ENCODE data around the gene C21orf58. TPM values are rescaled to one million over a fixed set of nuclear protein-coding genes. Genes with fewer than 3 reads are reported as not detected.
A peak's percentile ranks its signal among the peaks of the same experiment; 100 is the strongest.

The C21orf58 gene
- total RNA-seq, 3 donors from 2014 or later (not counting 1 experiment from before 2014, with no cell fraction given), result 4.0 to 8.9 (median 5.2) TPM

DNA sequence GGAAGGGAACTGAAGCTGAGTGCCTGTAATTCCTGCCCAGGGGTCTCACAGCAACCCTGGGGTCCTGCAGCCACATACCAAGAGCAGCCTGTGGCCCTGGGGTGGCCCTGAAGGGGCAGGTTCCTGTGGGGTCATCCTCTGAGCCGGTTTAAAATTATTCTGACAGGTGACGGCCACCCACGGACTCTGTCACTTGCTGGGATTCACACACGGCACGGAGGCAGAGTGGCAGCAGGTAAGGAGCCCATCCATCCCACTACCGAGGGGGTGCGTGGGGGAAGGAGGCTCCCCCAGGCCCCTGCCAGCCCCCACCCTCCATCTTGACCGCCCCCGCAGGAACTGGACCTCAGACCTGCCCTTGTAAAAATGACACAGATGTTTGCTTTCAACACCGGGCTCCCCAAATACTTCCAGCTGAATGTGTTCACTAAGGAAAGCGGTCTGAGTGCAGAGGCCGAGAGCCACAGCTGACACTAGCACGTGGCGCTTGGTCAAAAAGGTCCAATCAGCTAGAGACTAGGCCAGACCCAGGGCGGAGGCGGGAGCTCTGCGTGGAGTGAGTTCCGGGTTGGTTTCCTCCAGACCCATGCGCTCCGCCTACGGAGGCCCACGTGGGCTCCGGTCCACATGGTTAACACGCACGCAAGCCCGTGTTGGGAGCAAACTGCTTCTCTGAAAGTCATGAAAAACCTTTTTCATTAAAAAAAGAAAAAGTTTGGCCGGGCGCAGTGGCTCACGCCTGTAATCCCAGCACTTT lies 27.5 kb downstream of the C21orf58 start:
- peak; percentile 30 to 70 for DNase-seq
- Mint-ChIP-seq H3K9me3 (no peaks in the 10 kb centered on the region), H3K4me3 (peak overlapping the region; percentile 75), H3K27me3 (ENCODE audit: low read depth in 2 of 2) (peaks cover 0 to 4% of the 10 kb centered on the region in 2 donors), H3K4me1 (peaks cover 6 to 15% of the 10 kb centered on the region in 2 donors), H3K36me3 (no peaks in the 10 kb centered on the region), H3K27ac (peak overlapping the region; percentile 68 to 69)
- Histone ChIP-seq H3K27ac (ENCODE audit: low read length) (peak overlapping the region; percentile 38), H3K4me3 (ENCODE audit: low read length) (no peak overlapping the region), H3K36me3 (ENCODE audit: control insufficient read depth, insufficient read depth, low read length) (peaks cover 4% of the 10 kb centered on the region), H3K4me1 (ENCODE audit: control insufficient read depth, insufficient read depth, low read length) (peaks cover 22% of the 10 kb centered on the region), H3K27me3 (ENCODE audit: control insufficient read depth, insufficient read depth, low read length) (peaks cover 3% of the 10 kb centered on the region), H3K9me3 (ENCODE audit: control insufficient read depth, insufficient read depth, low read length) (no peaks in the 10 kb centered on the region)
- 59% methylated on average over 27 of the region's 29 CpGs for WGBS (ENCODE audit: insufficient coverage)
- TF ChIP-seq, protein P1, sequence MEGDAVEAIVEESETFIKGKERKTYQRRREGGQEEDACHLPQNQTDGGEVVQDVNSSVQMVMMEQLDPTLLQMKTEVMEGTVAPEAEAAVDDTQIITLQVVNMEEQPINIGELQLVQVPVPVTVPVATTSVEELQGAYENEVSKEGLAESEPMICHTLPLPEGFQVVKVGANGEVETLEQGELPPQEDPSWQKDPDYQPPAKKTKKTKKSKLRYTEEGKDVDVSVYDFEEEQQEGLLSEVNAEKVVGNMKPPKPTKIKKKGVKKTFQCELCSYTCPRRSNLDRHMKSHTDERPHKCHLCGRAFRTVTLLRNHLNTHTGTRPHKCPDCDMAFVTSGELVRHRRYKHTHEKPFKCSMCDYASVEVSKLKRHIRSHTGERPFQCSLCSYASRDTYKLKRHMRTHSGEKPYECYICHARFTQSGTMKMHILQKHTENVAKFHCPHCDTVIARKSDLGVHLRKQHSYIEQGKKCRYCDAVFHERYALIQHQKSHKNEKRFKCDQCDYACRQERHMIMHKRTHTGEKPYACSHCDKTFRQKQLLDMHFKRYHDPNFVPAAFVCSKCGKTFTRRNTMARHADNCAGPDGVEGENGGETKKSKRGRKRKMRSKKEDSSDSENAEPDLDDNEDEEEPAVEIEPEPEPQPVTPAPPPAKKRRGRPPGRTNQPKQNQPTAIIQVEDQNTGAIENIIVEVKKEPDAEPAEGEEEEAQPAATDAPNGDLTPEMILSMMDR (IDR thresholded peaks at IDR 0.05), result no peak
- peak in 2 of 3 donors; percentile 92 to 97 for ATAC-seq
- intact Hi-C loops (cut with micrococcal nuclease), result no loop called here

DNA sequence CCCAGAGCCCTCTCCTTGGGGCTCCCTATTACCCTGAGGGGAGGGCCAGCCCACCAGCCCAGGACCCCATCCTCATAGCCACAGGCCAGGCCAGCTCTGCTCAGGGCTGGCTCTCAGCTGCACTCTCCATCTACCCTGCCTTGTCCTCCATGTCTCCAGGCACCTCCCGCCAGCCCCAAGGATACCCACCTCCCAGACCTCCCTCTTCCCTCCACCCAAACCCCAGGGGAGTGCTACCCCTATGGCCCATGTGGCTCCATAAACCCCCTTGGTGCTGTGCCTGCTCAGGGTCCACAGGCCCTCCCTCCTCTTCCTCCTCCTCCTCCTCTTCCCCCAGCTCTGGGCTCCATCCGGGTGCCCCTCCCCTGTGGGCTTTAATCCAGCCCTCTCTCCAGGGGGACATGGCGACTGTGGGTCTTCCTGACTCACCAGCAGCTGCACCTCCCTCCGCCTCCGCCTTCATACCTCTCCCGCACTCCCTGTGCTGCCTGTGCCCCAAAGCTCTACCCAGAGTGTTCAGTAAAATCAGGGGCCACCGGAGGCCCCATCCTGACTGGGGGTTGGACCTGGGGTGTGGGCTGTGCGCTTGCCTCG lies 28.4 kb downstream of the C21orf58 start:
- intact Hi-C loops (cut with micrococcal nuclease), result no loop called here
- Mint-ChIP-seq H3K27ac (no peak overlapping the region), H3K4me3 (no peak overlapping the region), H3K4me1 (peaks cover 6 to 15% of the 10 kb centered on the region in 2 donors), H3K27me3 (ENCODE audit: low read depth in 2 of 2) (peaks cover 0 to 4% of the 10 kb centered on the region in 2 donors), H3K9me3 (no peaks in the 10 kb centered on the region), H3K36me3 (no peaks in the 10 kb centered on the region)
- Histone ChIP-seq H3K4me1 (ENCODE audit: control insufficient read depth, insufficient read depth, low read length) (peaks cover 22% of the 10 kb centered on the region), H3K27ac (ENCODE audit: low read length) (no peak overlapping the region), H3K9me3 (ENCODE audit: control insufficient read depth, insufficient read depth, low read length) (no peaks in the 10 kb centered on the region), H3K27me3 (ENCODE audit: control insufficient read depth, insufficient read depth, low read length) (peaks cover 3% of the 10 kb centered on the region), H3K36me3 (ENCODE audit: control insufficient read depth, insufficient read depth, low read length) (peaks cover 4% of the 10 kb centered on the region), H3K4me3 (ENCODE audit: low read length) (no peak overlapping the region)
- TF ChIP-seq, protein P1 (IDR thresholded peaks at IDR 0.05), result no peak
- WGBS (ENCODE audit: insufficient coverage), result 82% methylated on average over 9 of the region's 9 CpGs
- no peak for ATAC-seq
- DNase-seq, result no peak

DNA sequence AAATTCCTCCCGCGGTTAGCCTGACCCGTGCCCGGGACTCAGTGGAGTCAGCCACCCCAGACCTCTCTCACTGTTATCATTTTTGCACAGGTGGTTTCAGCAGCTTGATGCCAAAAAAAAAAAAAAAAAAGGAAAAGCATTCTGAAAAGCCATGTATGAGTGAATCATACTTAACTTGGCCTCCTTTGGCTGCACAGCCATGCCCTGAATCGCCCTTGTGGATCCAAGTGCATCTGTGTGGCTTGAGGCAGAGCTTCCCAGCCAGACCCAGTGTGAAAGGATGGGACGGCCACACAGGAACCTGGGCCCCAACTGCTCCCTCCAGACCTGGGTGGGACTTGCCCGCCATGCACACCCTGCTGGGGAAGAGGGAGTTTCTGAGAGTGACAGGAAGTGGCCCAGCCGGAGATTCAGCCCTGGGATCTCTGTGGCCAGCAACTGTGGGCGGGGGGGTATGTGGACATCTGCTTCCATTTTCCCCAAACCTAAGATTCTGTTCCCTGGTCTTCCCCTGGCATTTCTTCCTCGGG lies 29.0 kb downstream of the C21orf58 start:
- no peak for DNase-seq
- no peak overlapping the region for H3K27ac Mint-ChIP-seq
- H3K36me3 Mint-ChIP-seq, result no peaks in the 10 kb centered on the region
- H3K36me3 ChIP-seq (ENCODE audit: control insufficient read depth, insufficient read depth, low read length), result peaks cover 4% of the 10 kb centered on the region
- H3K4me3 Mint-ChIP-seq, result no peak overlapping the region
- H3K27me3 Mint-ChIP-seq (ENCODE audit: low read depth in 2 of 2), result peaks cover 0 to 4% of the 10 kb centered on the region in 2 donors
- no peak overlapping the region for H3K27ac ChIP-seq (ENCODE audit: low read length)
- TF ChIP-seq, protein P1 (IDR thresholded peaks at IDR 0.05), result no peak
- ATAC-seq, result no peak
- H3K27me3 ChIP-seq (ENCODE audit: control insufficient read depth, insufficient read depth, low read length), result peaks cover 3% of the 10 kb centered on the region
- no peaks in the 10 kb centered on the region for H3K9me3 ChIP-seq (ENCODE audit: control insufficient read depth, insufficient read depth, low read length)
- intact Hi-C loops (cut with micrococcal nuclease), result no loop called here
- H3K4me1 Mint-ChIP-seq, result peaks cover 6 to 19% of the 10 kb centered on the region in 2 donors
- peaks cover 22% of the 10 kb centered on the region for H3K4me1 ChIP-seq (ENCODE audit: control insufficient read depth, insufficient read depth, low read length)
- 48% methylated on average over 10 of the region's 10 CpGs for WGBS (ENCODE audit: insufficient coverage)
- H3K4me3 ChIP-seq (ENCODE audit: low read length), result no peak overlapping the region
- no peaks in the 10 kb centered on the region for H3K9me3 Mint-ChIP-seq

Data from natural killer cell (primary cell).